ENCODE data around the gene KRTAP5-7.

KRTAP5-7 gene

DNA sequence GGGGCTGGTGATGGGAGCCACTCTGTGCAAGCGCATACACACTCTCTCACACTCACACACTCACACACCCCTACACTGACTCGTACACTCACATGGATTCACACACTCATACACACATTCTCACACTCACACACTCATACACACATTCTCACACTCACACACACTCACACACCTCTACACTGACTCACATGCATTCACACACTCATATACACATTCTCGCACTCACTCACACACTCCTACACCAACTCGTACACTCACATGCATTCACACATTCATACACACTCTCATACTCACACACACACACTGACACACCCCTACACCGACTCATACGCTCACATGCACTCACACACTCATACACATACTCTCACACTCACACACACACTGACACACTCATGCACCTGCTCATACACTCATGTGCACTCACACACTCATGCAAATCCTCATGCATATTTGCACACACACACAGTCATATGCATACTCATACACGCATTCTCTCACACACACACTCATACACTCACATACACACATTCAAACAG lies 50.5 kb downstream of the KRTAP5-7 start:
- no peak for DNase-seq (ENCODE audit: extremely low read depth, insufficient read length)
- TF ChIP-seq, protein P1, sequence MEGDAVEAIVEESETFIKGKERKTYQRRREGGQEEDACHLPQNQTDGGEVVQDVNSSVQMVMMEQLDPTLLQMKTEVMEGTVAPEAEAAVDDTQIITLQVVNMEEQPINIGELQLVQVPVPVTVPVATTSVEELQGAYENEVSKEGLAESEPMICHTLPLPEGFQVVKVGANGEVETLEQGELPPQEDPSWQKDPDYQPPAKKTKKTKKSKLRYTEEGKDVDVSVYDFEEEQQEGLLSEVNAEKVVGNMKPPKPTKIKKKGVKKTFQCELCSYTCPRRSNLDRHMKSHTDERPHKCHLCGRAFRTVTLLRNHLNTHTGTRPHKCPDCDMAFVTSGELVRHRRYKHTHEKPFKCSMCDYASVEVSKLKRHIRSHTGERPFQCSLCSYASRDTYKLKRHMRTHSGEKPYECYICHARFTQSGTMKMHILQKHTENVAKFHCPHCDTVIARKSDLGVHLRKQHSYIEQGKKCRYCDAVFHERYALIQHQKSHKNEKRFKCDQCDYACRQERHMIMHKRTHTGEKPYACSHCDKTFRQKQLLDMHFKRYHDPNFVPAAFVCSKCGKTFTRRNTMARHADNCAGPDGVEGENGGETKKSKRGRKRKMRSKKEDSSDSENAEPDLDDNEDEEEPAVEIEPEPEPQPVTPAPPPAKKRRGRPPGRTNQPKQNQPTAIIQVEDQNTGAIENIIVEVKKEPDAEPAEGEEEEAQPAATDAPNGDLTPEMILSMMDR (IDR thresholded peaks at IDR 0.05; ENCODE audit: insufficient read depth, low read length, poor library complexity, severe bottlenecking), result no peak
- no peak overlapping the region for H3K4me3 ChIP-seq (replicated peaks; ENCODE audit: low read depth, low read length)
- no peaks in the 10 kb centered on the region for H3K27me3 ChIP-seq (replicated peaks; ENCODE audit: control insufficient read depth, insufficient read depth, low read length)
- no peaks in the 10 kb centered on the region for H3K36me3 ChIP-seq (ENCODE audit: control insufficient read depth, insufficient read depth, low read length)
